Measurements from ENCODE around the gene ATP9B.

ATP9B gene

DNA sequence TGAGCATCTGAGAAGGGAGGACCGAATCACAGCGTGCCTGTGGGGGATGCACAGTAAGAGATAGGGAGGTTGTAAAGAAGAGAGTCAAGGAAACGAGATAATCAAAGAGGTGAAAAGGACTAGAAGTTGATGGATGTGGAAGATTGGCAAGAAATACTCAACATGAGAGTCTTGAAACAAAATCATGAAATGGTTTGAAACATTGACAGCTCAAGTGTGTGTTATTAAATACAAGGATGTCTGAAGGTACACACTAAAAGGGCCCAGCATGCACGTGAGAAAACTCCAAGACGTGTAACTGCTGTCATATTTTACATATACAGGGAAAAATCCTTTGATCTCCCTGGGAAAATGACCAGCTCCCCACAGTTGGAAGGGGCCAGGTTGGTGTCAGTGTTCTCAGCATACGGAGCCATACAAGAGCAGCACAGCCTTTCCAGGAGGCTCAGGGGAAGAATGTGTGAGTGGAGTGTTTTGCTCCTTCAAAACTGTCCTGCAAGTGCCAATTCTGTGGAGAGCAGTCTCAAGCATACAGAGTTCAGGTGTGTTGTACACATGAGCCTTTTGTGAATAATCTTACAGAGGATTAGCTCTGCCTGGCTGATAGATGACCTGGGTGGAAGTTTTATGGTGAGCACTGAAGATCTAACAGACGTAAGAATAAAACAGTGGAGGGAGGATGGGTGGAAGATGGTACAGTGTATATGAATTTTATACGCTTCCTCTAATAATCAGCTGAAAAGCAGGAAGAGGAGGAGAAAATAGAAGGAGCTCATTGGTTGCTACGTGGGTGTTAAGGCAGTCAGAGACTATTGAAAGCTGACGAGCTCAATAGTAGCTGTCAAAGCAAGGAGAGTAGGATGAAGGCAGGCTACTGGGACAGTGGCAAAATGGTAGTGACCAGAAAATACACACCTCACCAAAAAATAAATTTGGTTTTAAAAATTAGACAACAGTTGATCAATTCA lies 126.8 kb downstream of the ATP9B start:
- Histone ChIP-seq H3K4me1 (ENCODE audit: insufficient read depth, poor library complexity, severe bottlenecking) (no peaks in the 10 kb centered on the region), H3K27me3 (ENCODE audit: insufficient read depth, poor library complexity, severe bottlenecking) (no peaks in the 10 kb centered on the region), H3K27ac (ENCODE audit: poor library complexity, severe bottlenecking) (no peak overlapping the region), H3K4me3 (ENCODE audit: severe bottlenecking) (no peak overlapping the region), H3K36me3 (ENCODE audit: low read depth) (no peaks in the 10 kb centered on the region; the same call in 1 of the 2 replicates), H3K9me3 (ENCODE audit: severe bottlenecking) (no peaks in the 10 kb centered on the region)
- ATAC-seq (ENCODE audit: low read depth): no peak
- no peak for DNase-seq (ENCODE audit: low spot score)
- TF ChIP-seq, protein P1, sequence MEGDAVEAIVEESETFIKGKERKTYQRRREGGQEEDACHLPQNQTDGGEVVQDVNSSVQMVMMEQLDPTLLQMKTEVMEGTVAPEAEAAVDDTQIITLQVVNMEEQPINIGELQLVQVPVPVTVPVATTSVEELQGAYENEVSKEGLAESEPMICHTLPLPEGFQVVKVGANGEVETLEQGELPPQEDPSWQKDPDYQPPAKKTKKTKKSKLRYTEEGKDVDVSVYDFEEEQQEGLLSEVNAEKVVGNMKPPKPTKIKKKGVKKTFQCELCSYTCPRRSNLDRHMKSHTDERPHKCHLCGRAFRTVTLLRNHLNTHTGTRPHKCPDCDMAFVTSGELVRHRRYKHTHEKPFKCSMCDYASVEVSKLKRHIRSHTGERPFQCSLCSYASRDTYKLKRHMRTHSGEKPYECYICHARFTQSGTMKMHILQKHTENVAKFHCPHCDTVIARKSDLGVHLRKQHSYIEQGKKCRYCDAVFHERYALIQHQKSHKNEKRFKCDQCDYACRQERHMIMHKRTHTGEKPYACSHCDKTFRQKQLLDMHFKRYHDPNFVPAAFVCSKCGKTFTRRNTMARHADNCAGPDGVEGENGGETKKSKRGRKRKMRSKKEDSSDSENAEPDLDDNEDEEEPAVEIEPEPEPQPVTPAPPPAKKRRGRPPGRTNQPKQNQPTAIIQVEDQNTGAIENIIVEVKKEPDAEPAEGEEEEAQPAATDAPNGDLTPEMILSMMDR (IDR thresholded peaks at IDR 0.05; ENCODE audit: poor library complexity, severe bottlenecking): no peak

DNA sequence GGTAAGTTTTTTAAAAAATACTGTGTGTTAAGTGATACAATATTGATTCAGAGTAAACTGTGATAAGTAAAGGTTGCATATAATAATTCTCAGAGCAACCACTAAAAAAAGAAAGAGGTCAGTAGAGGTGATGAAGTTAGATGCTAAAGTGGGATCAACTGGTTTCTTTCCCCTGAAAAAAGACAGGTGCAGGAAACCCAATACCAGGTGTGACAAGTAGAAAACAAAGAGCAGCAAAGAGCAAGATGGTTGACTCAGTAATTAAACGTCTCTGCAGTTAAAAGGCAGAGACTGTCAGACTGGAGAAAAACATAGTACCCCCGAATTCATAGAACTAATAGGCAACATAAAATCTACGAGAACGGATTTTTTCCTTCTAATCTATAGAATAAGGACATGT lies 128.3 kb downstream of the ATP9B start:
- Histone ChIP-seq H3K9me3 (ENCODE audit: severe bottlenecking) (no peaks in the 10 kb centered on the region), H3K27me3 (ENCODE audit: insufficient read depth, poor library complexity, severe bottlenecking) (no peaks in the 10 kb centered on the region), H3K27ac (ENCODE audit: poor library complexity, severe bottlenecking) (no peak overlapping the region), H3K36me3 (ENCODE audit: low read depth) (no peaks in the 10 kb centered on the region; the same call in 1 of the 2 replicates), H3K4me3 (ENCODE audit: severe bottlenecking) (no peak overlapping the region), H3K4me1 (ENCODE audit: insufficient read depth, poor library complexity, severe bottlenecking) (no peaks in the 10 kb centered on the region)
- TF ChIP-seq, protein P1 (IDR thresholded peaks at IDR 0.05; ENCODE audit: poor library complexity, severe bottlenecking): no peak
- no peak for ATAC-seq (ENCODE audit: low read depth)
- no peak for DNase-seq (ENCODE audit: low spot score)

DNA sequence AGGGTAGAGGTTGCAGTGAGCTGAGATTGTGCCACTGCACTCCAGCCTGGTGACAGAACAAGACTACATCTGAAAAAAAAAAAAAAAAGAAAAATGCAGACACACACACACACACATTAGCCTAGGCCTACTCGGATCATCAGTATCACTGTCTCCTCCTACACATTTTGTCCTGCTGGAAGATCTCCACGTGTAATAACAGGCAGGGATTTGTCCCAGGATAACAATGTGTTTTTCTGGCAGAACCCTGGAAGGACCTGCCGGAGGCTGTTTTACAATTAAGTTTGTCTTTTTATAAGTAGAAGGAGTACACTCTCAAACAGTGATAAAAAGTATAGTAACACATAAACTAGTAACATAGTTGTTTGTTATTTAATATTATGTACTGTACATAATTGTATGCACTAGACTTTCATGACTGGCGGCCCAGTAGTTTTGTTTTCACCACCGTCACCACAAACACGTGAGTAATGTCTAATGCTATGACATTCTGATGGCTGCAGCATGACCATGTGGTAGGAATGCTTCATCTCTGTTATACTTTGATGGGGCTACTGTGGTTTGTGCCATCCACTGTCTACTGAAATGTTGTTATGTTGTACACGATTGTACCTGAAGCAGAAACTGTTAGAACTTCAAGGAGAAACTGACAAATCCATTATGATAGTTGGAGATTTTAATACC lies 130.6 kb downstream of the ATP9B start:
- ATAC-seq (ENCODE audit: low read depth): no peak
- DNase-seq (ENCODE audit: low spot score): no peak
- H3K9me3 ChIP-seq (ENCODE audit: severe bottlenecking): no peaks in the 10 kb centered on the region
- TF ChIP-seq, protein P1 (IDR thresholded peaks at IDR 0.05; ENCODE audit: poor library complexity, severe bottlenecking): no peak
- no peaks in the 10 kb centered on the region for H3K27me3 ChIP-seq (ENCODE audit: insufficient read depth, poor library complexity, severe bottlenecking)
- H3K36me3 ChIP-seq (ENCODE audit: low read depth): no peaks in the 10 kb centered on the region; the same call in 1 of the 2 replicates
- peaks cover 3% of the 10 kb centered on the region for H3K4me1 ChIP-seq (ENCODE audit: insufficient read depth, poor library complexity, severe bottlenecking)
- H3K4me3 ChIP-seq (ENCODE audit: severe bottlenecking): no peak overlapping the region
- H3K27ac ChIP-seq (ENCODE audit: poor library complexity, severe bottlenecking): no peak overlapping the region

DNA sequence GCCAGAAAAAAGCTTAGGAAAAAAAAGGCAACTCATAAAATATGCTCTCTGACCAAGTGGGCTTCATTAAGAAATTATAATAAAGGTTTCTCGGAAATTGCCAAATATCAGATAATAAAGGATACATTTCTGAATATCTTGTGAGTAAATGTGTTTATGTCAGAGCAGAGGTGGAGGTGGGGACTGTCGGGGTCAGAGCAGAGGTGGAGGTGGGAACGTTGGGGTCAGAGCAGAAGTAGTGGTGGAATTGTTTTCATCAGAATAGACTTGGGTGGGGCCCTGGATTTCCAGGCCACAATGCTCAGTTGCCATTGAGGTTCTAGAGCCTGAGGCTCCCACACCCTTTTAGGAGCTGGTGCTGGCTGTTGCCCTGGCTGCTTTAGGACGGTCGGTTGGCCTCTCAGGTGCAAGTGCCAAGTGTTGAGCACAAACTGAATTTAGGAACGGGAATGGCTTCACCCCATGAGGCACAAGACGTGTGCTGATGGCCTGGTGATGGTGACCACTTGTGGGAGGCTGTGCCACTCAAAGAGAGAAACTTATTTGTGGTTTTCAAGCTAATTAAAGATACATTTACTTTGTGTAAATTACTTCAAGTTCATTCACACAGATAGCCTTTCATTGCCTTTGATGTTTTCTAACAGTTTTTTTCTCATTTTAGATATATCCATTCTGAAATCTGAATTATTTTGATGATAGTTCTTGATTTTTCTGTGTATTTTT lies 131.5 kb downstream of the ATP9B start:
- no peaks in the 10 kb centered on the region; the same call in 1 of the 2 replicates for H3K36me3 ChIP-seq (ENCODE audit: low read depth)
- peaks cover 3% of the 10 kb centered on the region for H3K4me1 ChIP-seq (ENCODE audit: insufficient read depth, poor library complexity, severe bottlenecking)
- H3K4me3 ChIP-seq (ENCODE audit: severe bottlenecking): no peak overlapping the region
- no peaks in the 10 kb centered on the region for H3K27me3 ChIP-seq (ENCODE audit: insufficient read depth, poor library complexity, severe bottlenecking)
- ATAC-seq (ENCODE audit: low read depth): peak; percentile 29; the same call in 2 of the 3 replicates
- H3K9me3 ChIP-seq (ENCODE audit: severe bottlenecking): no peaks in the 10 kb centered on the region
- H3K27ac ChIP-seq (ENCODE audit: poor library complexity, severe bottlenecking): no peak overlapping the region
- peak; percentile 97 for DNase-seq (ENCODE audit: low spot score)
- TF ChIP-seq, protein P1 (IDR thresholded peaks at IDR 0.05; ENCODE audit: poor library complexity, severe bottlenecking): no peak
